Glutamatergic neuron (in vitro differentiated cells): Measurements from ENCODE around the gene CHTF18. TPM values are rescaled to one million over a fixed set of nuclear protein-coding genes. Genes with fewer than 3 reads are reported as not detected.

ENCODE experiments used
- DNase-seq: peaks from one replicate; pipeline ENCODE4 v3.0.0; 2022
- H3K27ac Mint-ChIP-seq: one replicate; pipeline ENCODE4 v1.8.0; 2020; ENCODE audit warnings: mild to moderate bottlenecking, mixed read lengths, inconsistent platforms; ENCODE audit not compliant: unreplicated experiment
- H3K27me3 Mint-ChIP-seq: one replicate; pipeline ENCODE4 v1.8.0; 2020; ENCODE audit warnings: mild to moderate bottlenecking, moderate library complexity, mixed read lengths, inconsistent platforms; ENCODE audit not compliant: unreplicated experiment
- H3K36me3 Mint-ChIP-seq: one replicate; pipeline ENCODE4 v1.8.0; 2020; ENCODE audit warnings: mild to moderate bottlenecking, mixed read lengths, inconsistent platforms; ENCODE audit not compliant: unreplicated experiment
- H3K4me1 Mint-ChIP-seq: one replicate; pipeline ENCODE4 v1.8.0; 2020; ENCODE audit warnings: mild to moderate bottlenecking, low read depth, mixed read lengths, inconsistent platforms; ENCODE audit not compliant: unreplicated experiment
- H3K4me3 Mint-ChIP-seq: one replicate; pipeline ENCODE4 v1.8.0; 2020; ENCODE audit warnings: mild to moderate bottlenecking, mixed read lengths, inconsistent platforms; ENCODE audit not compliant: unreplicated experiment
- H3K9me3 Mint-ChIP-seq: one replicate; pipeline ENCODE4 v1.8.0; 2020; ENCODE audit warnings: mild to moderate bottlenecking, moderate library complexity, mixed read lengths, inconsistent platforms; ENCODE audit not compliant: unreplicated experiment
- total RNA-seq: library from RNA; stranded (reverse); fragmentation: NEBNext Ultra II Directional; extraction: Animal tissue kit (Norgen Biotek cat#: 25700); gene quantifications from one replicate; pipeline ENCODE4 v1.2.1, GENCODE V29; 2021; ENCODE audit not compliant: unreplicated experiment
- TF ChIP-seq, protein P1 (sequence below): fragments of 200-600 bp; sonication (generic); IDR thresholded peaks from one replicate; pipeline ENCODE4 v1.5.0; 2021; ENCODE audit not compliant: partially characterized antibody, unreplicated experiment

CHTF18 gene
- total RNA-seq, 1 donor from 2014 or later: 49.2 TPM

DNA sequence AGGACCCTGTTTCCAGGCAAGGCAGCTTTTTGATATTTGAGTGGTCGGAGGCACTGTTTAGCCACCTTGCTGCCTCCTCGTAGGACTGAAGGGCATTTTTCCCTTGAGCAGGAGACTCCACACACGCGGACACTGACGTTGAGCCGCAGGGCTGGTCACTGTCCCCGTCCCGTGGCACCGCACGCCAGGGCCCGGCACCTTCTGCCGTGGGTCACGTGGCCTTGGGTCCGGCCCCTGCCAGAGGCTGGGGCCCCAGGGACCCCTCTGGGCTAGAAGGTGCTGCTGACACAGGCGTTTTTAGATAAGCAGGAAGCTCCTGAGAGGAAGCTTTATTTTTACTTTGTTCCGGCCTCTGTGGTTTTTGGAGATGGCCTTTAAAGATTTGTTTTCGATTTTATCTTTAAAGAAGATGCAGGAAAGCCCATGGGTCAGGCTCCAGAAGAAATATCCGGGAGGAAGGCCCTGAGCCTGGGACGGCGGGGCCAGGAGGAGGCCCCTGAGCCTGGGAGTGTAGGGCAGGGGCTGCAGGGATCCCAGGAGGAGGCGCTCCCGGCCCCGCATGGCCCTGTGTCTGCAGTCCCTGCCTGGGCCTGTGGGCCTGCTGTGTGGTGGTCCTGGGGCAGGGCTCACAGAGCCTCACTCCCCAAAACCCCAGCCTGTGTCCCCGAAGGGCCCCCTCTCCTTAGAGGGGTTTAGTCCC, 42.6 kb downstream of the CHTF18 start:
- Mint-ChIP-seq H3K9me3 (peaks cover 7% of the 10 kb centered on the region), H3K4me3 (no peak overlapping the region), H3K27ac (no peak overlapping the region), H3K27me3 (peaks cover 4% of the 10 kb centered on the region), H3K36me3 (peaks cover 9% of the 10 kb centered on the region), H3K4me1 (no peaks in the 10 kb centered on the region)
- DNase-seq: no peak
- TF ChIP-seq, protein P1, sequence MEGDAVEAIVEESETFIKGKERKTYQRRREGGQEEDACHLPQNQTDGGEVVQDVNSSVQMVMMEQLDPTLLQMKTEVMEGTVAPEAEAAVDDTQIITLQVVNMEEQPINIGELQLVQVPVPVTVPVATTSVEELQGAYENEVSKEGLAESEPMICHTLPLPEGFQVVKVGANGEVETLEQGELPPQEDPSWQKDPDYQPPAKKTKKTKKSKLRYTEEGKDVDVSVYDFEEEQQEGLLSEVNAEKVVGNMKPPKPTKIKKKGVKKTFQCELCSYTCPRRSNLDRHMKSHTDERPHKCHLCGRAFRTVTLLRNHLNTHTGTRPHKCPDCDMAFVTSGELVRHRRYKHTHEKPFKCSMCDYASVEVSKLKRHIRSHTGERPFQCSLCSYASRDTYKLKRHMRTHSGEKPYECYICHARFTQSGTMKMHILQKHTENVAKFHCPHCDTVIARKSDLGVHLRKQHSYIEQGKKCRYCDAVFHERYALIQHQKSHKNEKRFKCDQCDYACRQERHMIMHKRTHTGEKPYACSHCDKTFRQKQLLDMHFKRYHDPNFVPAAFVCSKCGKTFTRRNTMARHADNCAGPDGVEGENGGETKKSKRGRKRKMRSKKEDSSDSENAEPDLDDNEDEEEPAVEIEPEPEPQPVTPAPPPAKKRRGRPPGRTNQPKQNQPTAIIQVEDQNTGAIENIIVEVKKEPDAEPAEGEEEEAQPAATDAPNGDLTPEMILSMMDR: no peak

DNA sequence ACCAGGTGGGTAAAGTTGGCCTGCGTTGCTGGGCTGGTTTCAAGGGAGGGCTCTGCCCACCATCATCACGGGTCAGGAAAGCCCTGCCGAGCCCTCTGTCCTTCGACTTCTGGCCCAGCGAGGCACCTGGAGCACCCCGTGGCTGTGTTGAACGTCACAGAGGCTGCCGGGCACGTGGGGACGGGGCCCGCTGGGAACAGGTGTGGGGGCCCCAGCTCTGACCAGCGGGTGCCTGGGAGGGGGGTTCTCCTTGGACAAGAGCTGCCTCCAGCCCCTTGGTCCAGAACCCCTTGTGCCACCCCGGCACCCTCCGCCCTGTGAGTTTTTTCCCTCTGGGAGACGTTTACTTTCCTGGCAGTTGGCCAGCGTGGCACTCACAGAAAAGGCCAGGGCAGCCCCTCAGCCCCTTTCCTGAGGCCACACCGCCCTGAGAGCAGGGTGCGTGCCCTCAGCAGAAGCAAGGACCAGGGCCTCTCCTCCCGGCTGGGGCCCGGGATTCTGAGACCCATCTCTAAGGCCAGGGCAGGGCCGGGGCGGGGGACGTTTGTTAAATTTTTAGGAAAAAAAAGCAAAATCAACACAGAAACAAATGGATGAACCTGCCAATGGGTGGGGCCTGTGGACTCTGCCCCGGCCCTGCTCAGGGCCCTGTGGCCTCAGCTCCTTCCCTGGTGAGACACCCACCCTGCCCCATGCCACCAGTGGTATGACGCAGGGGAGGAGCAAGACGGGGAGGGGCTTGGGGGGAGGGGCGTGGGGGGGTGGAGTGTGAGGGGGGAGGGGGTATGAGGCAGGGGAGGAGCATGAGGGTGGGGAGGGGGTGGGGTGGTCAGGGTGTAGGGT, 43.4 kb downstream of the CHTF18 start:
- no peaks in the 10 kb centered on the region for H3K4me1 Mint-ChIP-seq
- TF ChIP-seq, protein P1: no peak
- peaks cover 16% of the 10 kb centered on the region for H3K36me3 Mint-ChIP-seq
- H3K27me3 Mint-ChIP-seq: peaks cover 4% of the 10 kb centered on the region
- no peak overlapping the region for H3K4me3 Mint-ChIP-seq
- H3K9me3 Mint-ChIP-seq: peaks cover 12% of the 10 kb centered on the region
- no peak for DNase-seq
- no peak overlapping the region for H3K27ac Mint-ChIP-seq

DNA sequence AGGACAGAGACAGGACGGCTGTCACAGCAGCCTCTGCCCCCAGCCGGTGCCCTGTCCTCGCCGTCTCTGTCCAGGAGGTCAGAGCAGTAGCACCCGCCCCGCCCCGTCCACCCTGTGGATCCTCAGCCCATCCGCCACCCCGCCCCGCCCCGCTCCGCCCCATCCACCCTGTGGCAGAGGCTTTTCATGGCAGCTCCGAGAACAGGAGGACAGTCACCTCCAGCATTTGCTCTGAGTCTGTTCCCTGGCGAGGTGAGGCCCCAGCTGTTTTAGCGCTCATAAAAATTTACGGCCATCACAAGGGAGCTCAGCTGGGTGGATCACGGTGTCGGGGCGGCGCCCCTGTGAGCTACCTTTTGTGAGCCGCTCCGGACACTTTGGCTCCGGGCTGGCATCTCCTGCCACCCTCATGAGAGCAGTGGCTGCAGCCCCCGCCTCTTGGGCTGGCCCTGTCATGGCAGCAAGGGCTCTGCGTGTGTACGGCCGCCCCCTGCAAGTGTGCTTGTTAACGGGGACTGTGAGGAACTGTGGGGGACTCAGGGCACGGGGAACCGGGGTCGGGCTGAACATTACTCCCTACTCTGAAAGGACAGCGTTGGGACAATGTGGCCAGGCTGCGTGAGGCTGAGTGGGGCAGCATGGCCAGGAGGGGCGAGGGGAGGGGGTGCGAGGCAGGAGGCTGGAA, 44.4 kb downstream of the CHTF18 start:
- Mint-ChIP-seq H3K9me3 (peaks cover 12% of the 10 kb centered on the region), H3K27ac (no peak overlapping the region)
- TF ChIP-seq, protein P1: no peak

DNA sequence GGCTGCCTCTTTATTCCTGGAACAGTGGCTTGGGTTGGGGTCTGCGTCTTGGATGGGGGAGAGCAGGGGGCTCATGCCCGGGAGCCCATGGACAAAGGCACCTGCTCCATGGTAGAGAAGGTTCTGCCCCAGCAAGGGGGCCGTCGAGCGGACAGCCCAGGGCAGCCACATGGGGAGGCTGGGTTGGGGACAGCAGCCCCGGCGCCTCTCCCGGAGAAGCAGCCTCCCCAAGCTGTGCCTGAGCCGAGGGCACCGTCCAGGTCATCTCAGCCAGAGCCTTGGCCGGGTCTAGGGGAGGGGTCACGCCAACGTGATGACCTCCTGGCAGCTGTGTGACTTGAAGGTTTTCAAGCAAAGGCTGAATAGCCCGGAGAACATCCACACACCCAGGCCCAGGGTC, 45.0 kb downstream of the CHTF18 start:
- DNase-seq: no peak
- H3K27me3 Mint-ChIP-seq: peaks cover 4% of the 10 kb centered on the region
- TF ChIP-seq, protein P1: no peak
- H3K4me1 Mint-ChIP-seq: no peaks in the 10 kb centered on the region
- H3K4me3 Mint-ChIP-seq: no peak overlapping the region
- peaks cover 14% of the 10 kb centered on the region for H3K9me3 Mint-ChIP-seq
- no peak overlapping the region for H3K27ac Mint-ChIP-seq
- peaks cover 20% of the 10 kb centered on the region for H3K36me3 Mint-ChIP-seq

More for the DNA sequence above, 44.4 kb downstream of the CHTF18 start:
- no peak for DNase-seq
- Mint-ChIP-seq H3K4me1 (no peaks in the 10 kb centered on the region), H3K4me3 (no peak overlapping the region), H3K36me3 (peaks cover 16% of the 10 kb centered on the region), H3K27me3 (peaks cover 4% of the 10 kb centered on the region)
